Hepatocyte (in vitro differentiated cells): Measurements from ENCODE around the gene CEL. TPM values are rescaled to one million over a fixed set of nuclear protein-coding genes. Genes with fewer than 3 reads are reported as not detected.
"Not testable (repeated sequence)": the region's sequence is repeated elsewhere in the genome, so short reads cannot be mapped to it uniquely, and the experiment has no call there.

Experiments
- DNase-seq: peaks from one replicate; pipeline ENCODE4 v3.0.0-alpha.2; 2016; ENCODE audit warnings: low spot score
- H2AFZ ChIP-seq: fragments of 200-600 bp; sonication (generic); 2 replicates; pipeline ENCODE4 v1.6.0; 2016; ENCODE audit warnings: antibody characterized with exemption, mild to moderate bottlenecking
- H3K27ac ChIP-seq: fragments of 200-600 bp; sonication (generic); 2 replicates; pipeline ENCODE4 v1.5.1; 2016; ENCODE audit warnings: mild to moderate bottlenecking
- H3K27me3 ChIP-seq: fragments of 200-600 bp; sonication (generic); 2 replicates; pipeline ENCODE4 v1.6.1; 2016
- H3K36me3 ChIP-seq: fragments of 200-600 bp; sonication (generic); replicated peaks from 2 replicates; pipeline ENCODE4 v1.5.1; 2016; ENCODE audit warnings: low read depth; ENCODE audit not compliant: insufficient read depth
- H3K4me1 ChIP-seq: fragments of 200-600 bp; sonication (generic); 2 replicates; pipeline ENCODE4 v1.5.1; 2016; ENCODE audit warnings: mild to moderate bottlenecking, moderate library complexity; ENCODE audit not compliant: insufficient read depth
- H3K4me2 ChIP-seq: fragments of 200-600 bp; sonication (generic); 2 replicates; pipeline ENCODE4 v1.6.0; 2016
- H3K4me3 ChIP-seq: fragments of 200-600 bp; sonication (generic); 2 replicates; pipeline ENCODE4 v1.5.1; 2016; ENCODE audit warnings: mild to moderate bottlenecking
- H3K79me2 ChIP-seq: fragments of 200-600 bp; sonication (generic); 2 replicates; pipeline ENCODE4 v1.6.0; 2017; ENCODE audit warnings: mild to moderate bottlenecking
- H3K9me2 ChIP-seq: fragments of 200-600 bp; sonication (generic); replicated peaks from 2 replicates; pipeline ENCODE4 v1.6.0; 2017; ENCODE audit warnings: mild to moderate bottlenecking; ENCODE audit not compliant: insufficient read depth
- H3K9me3 ChIP-seq: fragments of 200-600 bp; sonication (generic); 2 replicates; pipeline ENCODE4 v1.5.1; 2016; ENCODE audit warnings: low read depth, mild to moderate bottlenecking
- H4K20me1 ChIP-seq: fragments of 200-600 bp; sonication (generic); 2 replicates; pipeline ENCODE4 v1.6.0; 2016; ENCODE audit warnings: mild to moderate bottlenecking; ENCODE audit not compliant: insufficient read depth, poor library complexity, severe bottlenecking
- CTCF ChIP-seq: fragments of 200-600 bp; sonication (generic); IDR thresholded peaks from 2 replicates; pipeline ENCODE4 v1.5.1; 2016; ENCODE audit warnings: antibody characterized with exemption, mild to moderate bottlenecking; ENCODE audit not compliant: poor library complexity
- EZH2 ChIP-seq: fragments of 200-600 bp; sonication (generic); IDR thresholded peaks from 2 replicates; pipeline ENCODE4 v1.6.1; 2016; ENCODE audit warnings: antibody characterized with exemption, mild to moderate bottlenecking, borderline replicate concordance
- EZH2phosphoT487 ChIP-seq: fragments of 200-600 bp; sonication (generic); IDR thresholded peaks from one replicate; pipeline ENCODE4 v1.6.1; 2018; ENCODE audit warnings: antibody characterized with exemption, mild to moderate bottlenecking, low read depth, moderate library complexity; ENCODE audit not compliant: unreplicated experiment, severe bottlenecking
- WGBS: methylation state at CpG from one replicate; pipeline ENCODE4 v1.1.6; 2016; ENCODE audit warnings: low lambda C conversion rate; ENCODE audit errors: missing lambda C conversion rate; 5-methylcytosine and 5-hydroxymethylcytosine counted together
- polyA plus RNA-seq: library from polyadenylated mRNA; unstranded; fragments of >200 nt; fragmentation: Nextera tagmentation; extraction: Ambion mirVana; gene quantifications from 2 replicates; pipeline ENCODE4 v1.2.1, GENCODE V29; 2016
- total RNA-seq: library from RNA; depleted of rRNA; stranded (reverse); fragments of >200 nt; gene quantifications from 2 replicates; pipeline ENCODE4 v1.2.3, GENCODE V29; 2014

Gene CEL
- total and polyA plus RNA-seq, 2 experiments from 2014 or later: 4.4 to 5.9 TPM

GRCh38 chr9:133071484-133072150 lies 9.8 kb downstream of the CEL start:
- TF ChIP-seq CTCF (no peak), EZH2phosphoT487 (no peak), EZH2 (no peak)
- 92% methylated on average over 7 of the region's 33 CpGs for WGBS
- H3K4me2 ChIP-seq: no peak overlapping the region
- no peaks in the 10 kb centered on the region for H3K36me3 ChIP-seq
- no peaks in the 10 kb centered on the region for H3K79me2 ChIP-seq
- H4K20me1 ChIP-seq: no peaks in the 10 kb centered on the region
- no peak overlapping the region for H3K27ac ChIP-seq
- DNase-seq: no peak
- H3K4me1 ChIP-seq: peaks cover 23% of the 10 kb centered on the region
- H3K27me3 ChIP-seq: no peaks in the 10 kb centered on the region
- no peak overlapping the region for H3K4me3 ChIP-seq
- H3K9me3 ChIP-seq: no peaks in the 10 kb centered on the region
- H2AFZ ChIP-seq: no peak overlapping the region
- no peaks in the 10 kb centered on the region for H3K9me2 ChIP-seq

- H4K20me1 ChIP-seq, H3K4me2 ChIP-seq, H3K4me3 ChIP-seq, H3K9me2 ChIP-seq, H3K27ac ChIP-seq, H2AFZ ChIP-seq, H3K9me3 ChIP-seq, H3K27me3 ChIP-seq, H3K79me2 ChIP-seq, H3K36me3 ChIP-seq, DNase-seq: not testable (repeated sequence)
- H3K4me1 ChIP-seq: peaks cover 27% of the 10 kb centered on the region
- 86% methylated on average over 5 of the region's 5 CpGs for WGBS
Measured at GRCh38 chr9:133072210-133072609, 10.4 kb downstream of the CEL start.

GRCh38 chr9:133073086-133074014 lies 11.6 kb downstream of the CEL start:
- Histone ChIP-seq H3K36me3 (no peaks in the 10 kb centered on the region), H3K9me2 (no peaks in the 10 kb centered on the region), H3K4me2 (no peak overlapping the region), H3K79me2 (no peaks in the 10 kb centered on the region), H3K9me3 (no peaks in the 10 kb centered on the region), H3K4me1 (peaks cover 27% of the 10 kb centered on the region), H3K27me3 (no peaks in the 10 kb centered on the region), H3K27ac (no peak overlapping the region), H2AFZ (no peak overlapping the region), H3K4me3 (no peak overlapping the region), H4K20me1 (no peaks in the 10 kb centered on the region)
- TF ChIP-seq EZH2: no peak
- 84% methylated on average over 12 of the region's 12 CpGs for WGBS
- DNase-seq: no peak

GRCh38 chr9:133074111-133074651 lies 12.4 kb downstream of the CEL start:
- Histone ChIP-seq H3K4me1 (peaks cover 27% of the 10 kb centered on the region), H3K9me3 (no peaks in the 10 kb centered on the region), H3K27ac (no peak overlapping the region), H4K20me1 (no peaks in the 10 kb centered on the region), H3K36me3 (no peaks in the 10 kb centered on the region), H3K9me2 (no peaks in the 10 kb centered on the region), H3K79me2 (no peaks in the 10 kb centered on the region), H3K4me2 (no peak overlapping the region), H3K4me3 (no peak overlapping the region), H3K27me3 (no peaks in the 10 kb centered on the region), H2AFZ (no peak overlapping the region)
- TF ChIP-seq EZH2phosphoT487 (no peak), CTCF (no peak), EZH2 (no peak)
- WGBS: 68% methylated on average over 8 of the region's 8 CpGs
- peak; percentile 53 for DNase-seq
